Germinal center (tissue), 1 donor: ENCODE results near the gene C4orf33.
"Not testable (repeated sequence)": the region's sequence is repeated elsewhere in the genome, so short reads cannot be mapped to it uniquely, and the experiment has no call there.

ENCODE experiments used
- DNase-seq: peaks from one replicate; pipeline ENCODE4 v3.0.0; 2012; ENCODE audit warnings: mixed read lengths, low spot score

The C4orf33 gene, protein sequence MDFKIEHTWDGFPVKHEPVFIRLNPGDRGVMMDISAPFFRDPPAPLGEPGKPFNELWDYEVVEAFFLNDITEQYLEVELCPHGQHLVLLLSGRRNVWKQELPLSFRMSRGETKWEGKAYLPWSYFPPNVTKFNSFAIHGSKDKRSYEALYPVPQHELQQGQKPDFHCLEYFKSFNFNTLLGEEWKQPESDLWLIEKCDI

GRCh38 chr4:129095811-129096454 is at the start of gene C4orf33:
Gene C4orf33, plus strand, starts transcription at chr4:129096152. Its CDS starts 6,459 bp downstream, at chr4:129102611.
- DNase-seq: peak; percentile 76

GRCh38 chr4:129059028-129059427 is 36.9 kb upstream of the C4orf33 start:
- no peak for DNase-seq

GRCh38 chr4:129062580-129062979 is 33.4 kb upstream of the C4orf33 start:
- DNase-seq: no peak

DNA sequence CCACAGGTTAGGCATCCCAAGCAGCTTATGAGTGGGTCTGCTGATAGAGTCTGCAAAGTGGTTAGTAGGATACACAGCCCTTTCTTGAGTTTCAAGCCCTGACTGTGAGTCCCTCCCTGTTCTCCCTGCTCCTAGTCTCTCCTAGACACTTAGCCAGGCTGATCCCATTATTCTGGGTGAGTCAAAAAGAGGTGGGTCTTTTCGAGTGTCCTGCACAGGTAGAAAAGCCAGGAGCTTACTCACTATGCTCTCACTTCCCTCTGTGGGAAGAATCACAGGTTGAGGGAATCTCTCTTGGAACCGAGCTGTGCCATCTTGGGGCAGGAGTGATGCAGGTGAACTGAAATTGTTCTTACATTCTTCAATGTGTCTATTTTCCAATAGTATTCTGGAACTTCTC is 32.3 kb upstream of the C4orf33 start:
- DNase-seq: no peak

GRCh38 chr4:129064717-129065116 is 31.2 kb upstream of the C4orf33 start:
- no peak for DNase-seq

DNA sequence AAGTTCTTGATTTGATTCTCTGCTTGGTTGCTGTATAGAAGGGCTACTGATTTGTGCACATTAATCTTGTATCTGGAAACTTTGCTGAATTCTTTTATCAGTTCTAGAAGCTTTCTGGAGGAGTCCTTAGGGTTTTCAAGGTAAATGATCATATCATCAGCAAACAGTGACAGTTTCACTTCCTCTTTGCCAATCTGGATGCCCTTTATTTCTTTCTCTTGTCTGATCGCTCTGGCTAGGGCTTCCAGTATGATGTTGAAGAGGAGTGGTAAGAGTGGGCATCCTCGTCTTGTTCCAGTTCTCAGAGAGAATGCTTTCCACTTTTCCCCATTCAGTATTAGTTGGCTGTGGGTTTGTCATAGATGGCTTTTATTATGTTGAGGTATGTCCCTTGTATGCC is 26.4 kb upstream of the C4orf33 start:
- not testable (repeated sequence) for DNase-seq

DNA sequence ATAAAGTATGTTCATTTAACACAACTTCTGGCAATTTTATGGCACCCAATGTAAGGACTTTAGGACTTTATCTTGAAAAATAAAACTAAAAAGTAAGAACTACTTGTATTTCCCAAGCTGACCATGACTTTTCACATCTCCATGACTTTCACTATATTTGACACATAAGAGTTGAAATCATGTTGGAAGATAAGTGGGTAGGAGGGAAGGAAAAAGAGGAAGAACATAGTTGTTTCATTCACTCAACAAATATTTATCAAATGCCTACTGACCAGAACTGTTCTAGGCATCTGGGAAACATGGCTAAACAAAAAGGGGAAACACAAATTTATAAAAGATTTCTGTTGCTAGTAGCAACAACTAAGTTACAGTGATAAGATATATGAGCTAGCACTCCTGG is 18.6 kb upstream of the C4orf33 start:
- DNase-seq: no peak

GRCh38 chr4:129080129-129080528 is 15.8 kb upstream of the C4orf33 start:
- DNase-seq: no peak

DNA sequence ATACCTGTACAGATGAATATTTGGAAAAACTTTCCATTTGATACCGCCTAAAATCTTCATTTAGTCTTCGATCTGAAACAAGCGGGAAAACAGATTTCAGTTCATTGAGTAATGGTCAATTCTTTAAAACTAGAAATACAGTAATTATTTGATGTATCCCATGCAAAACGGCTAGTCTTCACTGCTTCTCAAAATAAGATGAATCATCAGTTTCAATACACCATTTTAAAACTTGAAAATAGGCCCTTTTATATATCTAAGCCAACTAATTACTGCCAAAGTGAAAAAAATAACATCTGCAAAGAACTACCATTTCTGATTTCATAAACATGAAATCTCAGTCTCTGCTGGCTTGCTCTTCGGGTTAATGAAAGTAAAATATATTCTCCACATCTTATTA is 13.7 kb upstream of the C4orf33 start:
- DNase-seq: no peak

DNA sequence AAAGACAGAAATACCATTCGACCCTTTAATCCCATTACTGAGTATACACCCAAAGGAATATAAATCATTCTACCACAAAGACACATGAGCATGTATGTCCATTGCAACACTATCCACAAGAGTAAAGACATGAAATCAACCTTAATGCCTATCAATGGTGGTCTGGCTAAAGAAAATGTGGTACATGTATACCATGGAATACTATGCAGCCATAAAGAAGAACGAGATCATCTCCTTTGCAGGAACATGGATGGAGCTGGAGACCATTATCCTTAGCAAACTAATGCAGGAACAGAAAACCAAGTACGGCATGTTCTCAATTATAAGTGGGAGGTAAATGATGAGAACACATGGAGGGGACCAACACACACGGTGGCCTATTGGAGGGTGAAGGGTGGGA is 10.5 kb upstream of the C4orf33 start:
- DNase-seq: no peak

DNA sequence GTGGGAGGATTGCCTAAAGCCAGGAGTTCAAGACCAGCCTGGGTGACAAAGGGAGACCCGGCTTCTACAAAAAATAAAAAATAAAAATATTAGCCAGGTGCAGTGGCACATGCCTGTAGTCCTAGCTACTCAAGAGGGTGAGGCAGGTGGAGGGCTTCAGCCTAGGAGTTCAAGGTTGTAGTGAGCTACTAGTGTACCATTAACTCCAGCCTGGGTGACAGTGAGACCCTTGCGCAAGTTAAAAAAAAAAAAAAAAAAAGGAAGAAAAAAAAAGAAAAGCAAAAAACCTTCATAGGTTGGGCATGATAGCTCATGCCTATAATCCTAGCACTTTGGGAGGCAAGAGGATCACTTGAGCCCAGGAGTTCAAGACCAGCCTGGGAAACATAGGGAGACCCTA is 8.4 kb upstream of the C4orf33 start:
- DNase-seq: no peak

DNA sequence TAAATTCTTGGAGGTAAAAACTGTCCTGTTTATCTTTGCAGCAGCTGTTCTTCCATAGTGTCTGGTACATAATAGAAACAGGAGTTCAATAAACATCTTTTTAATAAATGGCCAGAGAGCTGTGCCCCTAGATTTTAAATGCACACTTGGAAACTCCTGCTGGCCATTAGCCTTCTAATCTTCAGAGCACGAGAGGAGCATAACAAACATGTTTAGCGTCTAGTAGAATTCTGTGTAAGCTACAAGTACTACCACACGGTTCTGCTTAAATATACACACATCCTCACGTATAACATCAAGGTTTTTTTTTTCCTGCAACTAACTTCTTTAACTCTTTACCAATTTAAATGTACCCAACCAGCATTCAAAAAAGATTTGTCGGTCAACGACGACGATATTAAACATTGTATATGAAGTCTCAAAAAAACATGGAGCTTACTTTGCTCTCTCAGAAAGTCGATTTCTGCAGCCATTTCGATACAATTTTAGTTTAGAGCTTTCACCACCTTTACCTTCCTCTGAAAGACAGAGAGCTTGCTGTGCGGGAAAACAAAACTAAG is 3.2 kb upstream of the C4orf33 start:
- DNase-seq: peak; percentile 5

DNA sequence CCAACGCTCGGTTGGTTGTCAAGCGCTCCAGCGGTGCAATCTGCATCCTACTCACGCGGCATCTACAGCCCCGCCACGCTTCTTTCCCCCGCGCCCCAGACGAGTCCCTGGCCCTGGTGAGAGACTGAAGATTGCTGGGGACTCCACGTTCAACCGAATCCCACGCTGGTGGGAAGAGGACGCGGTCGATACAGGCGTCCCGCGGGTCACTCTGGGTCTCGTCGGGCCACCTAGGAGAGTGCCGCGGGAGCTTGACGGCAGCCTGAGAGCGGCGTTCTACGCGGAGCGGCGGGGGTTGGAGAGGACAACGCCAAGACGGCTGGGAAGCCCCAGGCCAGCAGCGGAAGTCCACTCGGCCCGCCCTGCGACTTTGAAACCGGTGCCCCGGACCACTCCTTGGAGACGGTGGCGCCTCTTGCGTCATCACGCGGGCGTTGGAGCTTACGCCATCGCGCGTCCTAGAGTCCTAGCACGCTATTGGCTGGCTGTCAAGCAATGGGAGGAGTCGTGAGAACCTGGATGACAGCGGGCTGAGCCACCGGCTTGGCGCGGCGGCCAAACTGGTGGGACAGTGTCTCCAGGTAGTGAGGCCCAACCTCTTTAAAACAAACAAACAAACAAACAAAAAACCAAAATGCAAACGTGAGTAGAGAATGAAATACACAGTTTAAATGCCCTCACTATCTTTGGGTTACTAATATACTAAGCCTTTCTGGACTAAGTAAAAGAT is 2.6 kb upstream of the C4orf33 start, which contains the start of gene SCLT1:
Gene SCLT1, minus strand, starts transcription at position 349 of the 730 bp plus-strand sequence. CDS start 436 bp downstream, outside the sequence.
- peak; percentile 95 for DNase-seq

GRCh38 chr4:129094347-129094746 is 1.6 kb upstream of the C4orf33 start:
- no peak for DNase-seq

GRCh38 chr4:129098531-129099001 is 2.6 kb downstream of the C4orf33 start:
- DNase-seq: no peak

- DNase-seq: no peak
Observed at GRCh38 chr4:129109965-129110824, 14.2 kb downstream of the C4orf33 start.

GRCh38 chr4:129110931-129111330 is 15.0 kb downstream of the C4orf33 start:
- DNase-seq: no peak

- DNase-seq: no peak
Observed at GRCh38 chr4:129111919-129112318, 16.0 kb downstream of the C4orf33 start.

DNA sequence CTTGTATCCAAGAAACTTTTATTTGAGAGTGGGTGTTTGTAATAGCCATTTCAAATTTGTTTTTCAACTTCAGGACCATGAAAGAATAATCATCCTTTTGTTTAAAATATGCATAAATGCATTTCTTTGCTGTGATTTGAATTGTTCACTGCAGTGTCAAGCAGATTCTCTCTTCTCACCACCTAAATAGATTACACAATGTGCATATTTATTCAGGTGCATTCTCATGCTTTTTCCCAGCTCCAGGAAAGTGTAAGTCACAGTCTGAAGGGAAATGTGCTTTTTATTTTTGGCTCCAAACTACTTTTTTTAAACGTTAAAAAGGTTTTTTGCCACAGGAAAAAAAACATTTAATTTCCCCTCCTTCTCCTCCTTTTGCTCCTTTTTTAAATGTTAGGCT is 17.5 kb downstream of the C4orf33 start:
- no peak for DNase-seq

DNA sequence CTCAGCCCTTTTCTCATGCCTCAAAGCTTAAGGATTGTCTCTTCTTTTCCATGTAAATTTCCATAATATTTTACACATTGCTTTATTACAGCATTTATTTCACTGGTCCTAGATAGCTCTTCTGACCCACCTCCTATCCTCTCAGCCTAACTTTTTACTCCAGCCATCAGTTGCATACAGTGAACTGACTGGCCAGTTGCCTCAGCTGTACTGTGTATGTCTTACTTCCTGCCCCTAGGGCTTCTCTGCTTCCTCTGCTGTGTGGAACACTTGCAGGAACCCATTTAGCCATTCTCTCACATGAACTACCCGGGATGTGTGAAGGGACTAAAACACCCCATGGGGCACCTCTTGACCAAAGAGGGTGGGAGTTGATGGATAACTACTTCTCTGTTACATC is 18.0 kb downstream of the C4orf33 start:
- DNase-seq: no peak

GRCh38 chr4:129117705-129118104 is 21.8 kb downstream of the C4orf33 start:
- no peak for DNase-seq

GRCh38 chr4:129126614-129127013 is 30.7 kb downstream of the C4orf33 start:
- DNase-seq: not testable (repeated sequence)
